ENCODE measurements around the gene PPP6R3. TPM values are rescaled to one million over a fixed set of nuclear protein-coding genes. Genes with fewer than 3 reads are reported as not detected.

Gene PPP6R3
- total and polyA plus RNA-seq, 10 of the 15 experiments (the other 5 are each of a cell fraction or from before 2014, with no cell fraction given): 12.4 to 123 (median 74.1) TPM

DNA sequence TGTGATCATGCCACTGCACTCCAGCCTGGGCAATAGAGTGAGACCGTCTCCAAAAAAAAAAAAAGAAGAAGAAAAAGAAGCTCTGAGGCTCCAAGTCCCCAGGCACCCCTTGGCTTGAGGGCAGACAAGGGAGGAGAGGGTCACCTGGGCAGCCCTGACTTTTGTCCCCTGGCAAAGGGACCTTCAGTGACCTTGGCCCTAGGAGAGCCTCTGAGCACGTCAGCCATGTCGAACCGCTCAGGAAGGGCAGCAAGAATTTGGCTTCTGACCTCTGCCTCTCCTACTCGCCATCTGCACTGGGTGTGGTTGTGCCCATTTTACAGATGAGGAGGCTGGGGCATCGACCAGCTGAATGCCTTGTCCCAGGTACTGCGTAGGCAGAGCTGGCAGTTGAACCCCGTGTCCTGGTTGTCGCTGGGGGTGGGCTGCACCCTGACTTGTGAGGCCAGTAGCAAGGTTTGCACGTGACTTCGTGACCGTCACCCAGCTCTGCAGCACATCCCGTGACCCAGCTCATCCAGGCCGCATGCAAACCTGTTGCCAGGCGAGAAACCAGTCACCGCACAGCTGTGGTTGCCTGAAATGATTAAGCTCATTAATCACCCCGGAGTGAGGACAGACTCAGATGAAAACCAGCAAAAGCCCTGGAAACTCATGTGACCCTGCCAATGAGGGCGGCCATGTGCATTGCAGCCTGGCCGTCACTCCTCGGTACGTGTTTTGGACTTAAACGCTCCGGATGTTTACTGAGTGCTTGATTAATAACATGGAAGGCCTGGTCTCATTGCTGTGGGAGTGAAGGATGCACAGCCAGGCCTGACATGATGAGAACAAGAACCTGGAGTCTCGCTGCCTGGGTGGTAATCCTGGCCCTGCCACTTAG, 47.7 kb upstream of the PPP6R3 start (continued):
- TF ChIP-seq, protein P1, sequence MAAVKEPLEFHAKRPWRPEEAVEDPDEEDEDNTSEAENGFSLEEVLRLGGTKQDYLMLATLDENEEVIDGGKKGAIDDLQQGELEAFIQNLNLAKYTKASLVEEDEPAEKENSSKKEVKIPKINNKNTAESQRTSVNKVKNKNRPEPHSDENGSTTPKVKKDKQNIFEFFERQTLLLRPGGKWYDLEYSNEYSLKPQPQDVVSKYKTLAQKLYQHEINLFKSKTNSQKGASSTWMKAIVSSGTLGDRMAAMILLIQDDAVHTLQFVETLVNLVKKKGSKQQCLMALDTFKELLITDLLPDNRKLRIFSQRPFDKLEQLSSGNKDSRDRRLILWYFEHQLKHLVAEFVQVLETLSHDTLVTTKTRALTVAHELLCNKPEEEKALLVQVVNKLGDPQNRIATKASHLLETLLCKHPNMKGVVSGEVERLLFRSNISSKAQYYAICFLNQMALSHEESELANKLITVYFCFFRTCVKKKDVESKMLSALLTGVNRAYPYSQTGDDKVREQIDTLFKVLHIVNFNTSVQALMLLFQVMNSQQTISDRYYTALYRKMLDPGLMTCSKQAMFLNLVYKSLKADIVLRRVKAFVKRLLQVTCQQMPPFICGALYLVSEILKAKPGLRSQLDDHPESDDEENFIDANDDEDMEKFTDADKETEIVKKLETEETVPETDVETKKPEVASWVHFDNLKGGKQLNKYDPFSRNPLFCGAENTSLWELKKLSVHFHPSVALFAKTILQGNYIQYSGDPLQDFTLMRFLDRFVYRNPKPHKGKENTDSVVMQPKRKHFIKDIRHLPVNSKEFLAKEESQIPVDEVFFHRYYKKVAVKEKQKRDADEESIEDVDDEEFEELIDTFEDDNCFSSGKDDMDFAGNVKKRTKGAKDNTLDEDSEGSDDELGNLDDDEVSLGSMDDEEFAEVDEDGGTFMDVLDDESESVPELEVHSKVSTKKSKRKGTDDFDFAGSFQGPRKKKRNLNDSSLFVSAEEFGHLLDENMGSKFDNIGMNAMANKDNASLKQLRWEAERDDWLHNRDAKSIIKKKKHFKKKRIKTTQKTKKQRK (IDR thresholded peaks at IDR 0.05; ENCODE audit: low read depth, low read length): no peak
- TF ChIP-seq, protein P2, sequence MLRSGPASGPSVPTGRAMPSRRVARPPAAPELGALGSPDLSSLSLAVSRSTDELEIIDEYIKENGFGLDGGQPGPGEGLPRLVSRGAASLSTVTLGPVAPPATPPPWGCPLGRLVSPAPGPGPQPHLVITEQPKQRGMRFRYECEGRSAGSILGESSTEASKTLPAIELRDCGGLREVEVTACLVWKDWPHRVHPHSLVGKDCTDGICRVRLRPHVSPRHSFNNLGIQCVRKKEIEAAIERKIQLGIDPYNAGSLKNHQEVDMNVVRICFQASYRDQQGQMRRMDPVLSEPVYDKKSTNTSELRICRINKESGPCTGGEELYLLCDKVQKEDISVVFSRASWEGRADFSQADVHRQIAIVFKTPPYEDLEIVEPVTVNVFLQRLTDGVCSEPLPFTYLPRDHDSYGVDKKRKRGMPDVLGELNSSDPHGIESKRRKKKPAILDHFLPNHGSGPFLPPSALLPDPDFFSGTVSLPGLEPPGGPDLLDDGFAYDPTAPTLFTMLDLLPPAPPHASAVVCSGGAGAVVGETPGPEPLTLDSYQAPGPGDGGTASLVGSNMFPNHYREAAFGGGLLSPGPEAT (IDR thresholded peaks at IDR 0.05; ENCODE audit: low read depth): peak; percentile 59; the same call in 1 of the 2 replicates
- TF ChIP-seq TCF3 (IDR thresholded peaks at IDR 0.05; ENCODE audit: borderline replicate concordance, insufficient read depth, low read depth, low read length) (peak; percentile 97), PAX5 (IDR thresholded peaks at IDR 0.05; ENCODE audit: borderline replicate concordance, low read depth, low read length) (peak; percentile 89), CEBPB (IDR thresholded peaks at IDR 0.05; ENCODE audit: borderline replicate concordance in 1 of 2, low read depth in 2 of 2, low read length in 2 of 2) (no peak), SMARCA5 (IDR thresholded peaks at IDR 0.05) (peak; percentile 92), EED (IDR thresholded peaks at IDR 0.05; ENCODE audit: low read depth) (peak; percentile 92)
- TF ChIP-seq, protein P3, sequence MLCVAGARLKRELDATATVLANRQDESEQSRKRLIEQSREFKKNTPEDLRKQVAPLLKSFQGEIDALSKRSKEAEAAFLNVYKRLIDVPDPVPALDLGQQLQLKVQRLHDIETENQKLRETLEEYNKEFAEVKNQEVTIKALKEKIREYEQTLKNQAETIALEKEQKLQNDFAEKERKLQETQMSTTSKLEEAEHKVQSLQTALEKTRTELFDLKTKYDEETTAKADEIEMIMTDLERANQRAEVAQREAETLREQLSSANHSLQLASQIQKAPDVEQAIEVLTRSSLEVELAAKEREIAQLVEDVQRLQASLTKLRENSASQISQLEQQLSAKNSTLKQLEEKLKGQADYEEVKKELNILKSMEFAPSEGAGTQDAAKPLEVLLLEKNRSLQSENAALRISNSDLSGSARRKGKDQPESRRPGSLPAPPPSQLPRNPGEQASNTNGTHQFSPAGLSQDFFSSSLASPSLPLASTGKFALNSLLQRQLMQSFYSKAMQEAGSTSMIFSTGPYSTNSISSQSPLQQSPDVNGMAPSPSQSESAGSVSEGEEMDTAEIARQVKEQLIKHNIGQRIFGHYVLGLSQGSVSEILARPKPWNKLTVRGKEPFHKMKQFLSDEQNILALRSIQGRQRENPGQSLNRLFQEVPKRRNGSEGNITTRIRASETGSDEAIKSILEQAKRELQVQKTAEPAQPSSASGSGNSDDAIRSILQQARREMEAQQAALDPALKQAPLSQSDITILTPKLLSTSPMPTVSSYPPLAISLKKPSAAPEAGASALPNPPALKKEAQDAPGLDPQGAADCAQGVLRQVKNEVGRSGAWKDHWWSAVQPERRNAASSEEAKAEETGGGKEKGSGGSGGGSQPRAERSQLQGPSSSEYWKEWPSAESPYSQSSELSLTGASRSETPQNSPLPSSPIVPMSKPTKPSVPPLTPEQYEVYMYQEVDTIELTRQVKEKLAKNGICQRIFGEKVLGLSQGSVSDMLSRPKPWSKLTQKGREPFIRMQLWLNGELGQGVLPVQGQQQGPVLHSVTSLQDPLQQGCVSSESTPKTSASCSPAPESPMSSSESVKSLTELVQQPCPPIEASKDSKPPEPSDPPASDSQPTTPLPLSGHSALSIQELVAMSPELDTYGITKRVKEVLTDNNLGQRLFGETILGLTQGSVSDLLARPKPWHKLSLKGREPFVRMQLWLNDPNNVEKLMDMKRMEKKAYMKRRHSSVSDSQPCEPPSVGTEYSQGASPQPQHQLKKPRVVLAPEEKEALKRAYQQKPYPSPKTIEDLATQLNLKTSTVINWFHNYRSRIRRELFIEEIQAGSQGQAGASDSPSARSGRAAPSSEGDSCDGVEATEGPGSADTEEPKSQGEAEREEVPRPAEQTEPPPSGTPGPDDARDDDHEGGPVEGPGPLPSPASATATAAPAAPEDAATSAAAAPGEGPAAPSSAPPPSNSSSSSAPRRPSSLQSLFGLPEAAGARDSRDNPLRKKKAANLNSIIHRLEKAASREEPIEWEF (IDR thresholded peaks at IDR 0.05; ENCODE audit: insufficient replicate concordance, low read depth, low read length): no peak
- TF ChIP-seq, protein P4, sequence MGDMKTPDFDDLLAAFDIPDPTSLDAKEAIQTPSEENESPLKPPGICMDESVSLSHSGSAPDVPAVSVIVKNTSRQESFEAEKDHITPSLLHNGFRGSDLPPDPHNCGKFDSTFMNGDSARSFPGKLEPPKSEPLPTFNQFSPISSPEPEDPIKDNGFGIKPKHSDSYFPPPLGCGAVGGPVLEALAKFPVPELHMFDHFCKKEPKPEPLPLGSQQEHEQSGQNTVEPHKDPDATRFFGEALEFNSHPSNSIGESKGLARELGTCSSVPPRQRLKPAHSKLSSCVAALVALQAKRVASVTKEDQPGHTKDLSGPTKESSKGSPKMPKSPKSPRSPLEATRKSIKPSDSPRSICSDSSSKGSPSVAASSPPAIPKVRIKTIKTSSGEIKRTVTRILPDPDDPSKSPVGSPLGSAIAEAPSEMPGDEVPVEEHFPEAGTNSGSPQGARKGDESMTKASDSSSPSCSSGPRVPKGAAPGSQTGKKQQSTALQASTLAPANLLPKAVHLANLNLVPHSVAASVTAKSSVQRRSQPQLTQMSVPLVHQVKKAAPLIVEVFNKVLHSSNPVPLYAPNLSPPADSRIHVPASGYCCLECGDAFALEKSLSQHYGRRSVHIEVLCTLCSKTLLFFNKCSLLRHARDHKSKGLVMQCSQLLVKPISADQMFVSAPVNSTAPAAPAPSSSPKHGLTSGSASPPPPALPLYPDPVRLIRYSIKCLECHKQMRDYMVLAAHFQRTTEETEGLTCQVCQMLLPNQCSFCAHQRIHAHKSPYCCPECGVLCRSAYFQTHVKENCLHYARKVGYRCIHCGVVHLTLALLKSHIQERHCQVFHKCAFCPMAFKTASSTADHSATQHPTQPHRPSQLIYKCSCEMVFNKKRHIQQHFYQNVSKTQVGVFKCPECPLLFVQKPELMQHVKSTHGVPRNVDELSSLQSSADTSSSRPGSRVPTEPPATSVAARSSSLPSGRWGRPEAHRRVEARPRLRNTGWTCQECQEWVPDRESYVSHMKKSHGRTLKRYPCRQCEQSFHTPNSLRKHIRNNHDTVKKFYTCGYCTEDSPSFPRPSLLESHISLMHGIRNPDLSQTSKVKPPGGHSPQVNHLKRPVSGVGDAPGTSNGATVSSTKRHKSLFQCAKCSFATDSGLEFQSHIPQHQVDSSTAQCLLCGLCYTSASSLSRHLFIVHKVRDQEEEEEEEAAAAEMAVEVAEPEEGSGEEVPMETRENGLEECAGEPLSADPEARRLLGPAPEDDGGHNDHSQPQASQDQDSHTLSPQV (IDR thresholded peaks at IDR 0.05): peak; percentile 69
